ENCODE measurements around the gene AP1S1.

AP1S1 gene

GRCh38 chr7:101208794-101209193 lies 54.5 kb downstream of the AP1S1 start:
- DNase-seq = no peak
- Histone ChIP-seq H3K9ac (ENCODE audit: low read depth, low read length) (no peak overlapping the region), H3K9me3 (ENCODE audit: insufficient read depth, low read length, severe bottlenecking) (no peaks in the 10 kb centered on the region), H3K27ac (ENCODE audit: low read length) (no peak overlapping the region), H3K4me2 (ENCODE audit: insufficient read depth, low read length) (no peak overlapping the region), H3K79me2 (ENCODE audit: insufficient read depth, low read length) (no peaks in the 10 kb centered on the region), H3K27me3 (ENCODE audit: insufficient read depth, low read length, poor library complexity) (no peaks in the 10 kb centered on the region), H3K36me3 (ENCODE audit: insufficient read depth, low read length) (peaks cover 21% of the 10 kb centered on the region), H4K20me1 (ENCODE audit: insufficient read depth, low read length) (no peaks in the 10 kb centered on the region), H3K4me1 (ENCODE audit: insufficient read depth, low read length) (no peaks in the 10 kb centered on the region), H2AFZ (ENCODE audit: low read depth, low read length) (no peak overlapping the region), H3K4me3 (ENCODE audit: low read depth in 1 of 2, low read length in 2 of 2) (no peak overlapping the region)
- TF ChIP-seq CTCF (IDR thresholded peaks at IDR 0.05; ENCODE audit: borderline replicate concordance, extremely low read depth, low read length, poor library complexity, severe bottlenecking) = no peak
- no peak for TF ChIP-seq EZH2 (IDR thresholded peaks at IDR 0.05; ENCODE audit: borderline replicate concordance, low read depth, low read length, severe bottlenecking)
- no peak for ATAC-seq (ENCODE audit: insufficient read depth, low read depth)

- Histone ChIP-seq H3K36me3 (ENCODE audit: insufficient read depth, low read length) (peaks cover 26% of the 10 kb centered on the region), H3K9me3 (ENCODE audit: insufficient read depth, low read length, severe bottlenecking) (no peaks in the 10 kb centered on the region), H4K20me1 (ENCODE audit: insufficient read depth, low read length) (no peaks in the 10 kb centered on the region), H3K79me2 (ENCODE audit: insufficient read depth, low read length) (no peaks in the 10 kb centered on the region), H3K27me3 (ENCODE audit: insufficient read depth, low read length, poor library complexity) (no peaks in the 10 kb centered on the region), H3K27ac (ENCODE audit: low read length) (no peak overlapping the region), H3K9ac (ENCODE audit: low read depth, low read length) (no peak overlapping the region), H3K4me3 (ENCODE audit: low read depth in 1 of 2, low read length in 2 of 2) (no peak overlapping the region), H2AFZ (ENCODE audit: low read depth, low read length) (no peak overlapping the region), H3K4me2 (ENCODE audit: insufficient read depth, low read length) (no peak overlapping the region), H3K4me1 (ENCODE audit: insufficient read depth, low read length) (no peaks in the 10 kb centered on the region)
- DNase-seq (no peak), ATAC-seq (ENCODE audit: insufficient read depth, low read depth) (no peak)
- TF ChIP-seq EZH2 (IDR thresholded peaks at IDR 0.05; ENCODE audit: borderline replicate concordance, low read depth, low read length, severe bottlenecking) (no peak), CTCF (IDR thresholded peaks at IDR 0.05; ENCODE audit: borderline replicate concordance, extremely low read depth, low read length, poor library complexity, severe bottlenecking) (no peak)
These were observed 55.9 kb downstream of the AP1S1 start for GRCh38 chr7:101210143-101210542.
